ENCODE results near the gene CTSF.
A peak's percentile ranks its signal among the peaks of the same experiment; 100 is the strongest.
"Not testable (repeated sequence)": the region's sequence is repeated elsewhere in the genome, so short reads cannot be mapped to it uniquely, and the experiment has no call there.

Gene CTSF

GRCh38 chr11:66556086-66556485 lies 12.3 kb downstream of the CTSF start:
- no peak for DNase-seq

DNA sequence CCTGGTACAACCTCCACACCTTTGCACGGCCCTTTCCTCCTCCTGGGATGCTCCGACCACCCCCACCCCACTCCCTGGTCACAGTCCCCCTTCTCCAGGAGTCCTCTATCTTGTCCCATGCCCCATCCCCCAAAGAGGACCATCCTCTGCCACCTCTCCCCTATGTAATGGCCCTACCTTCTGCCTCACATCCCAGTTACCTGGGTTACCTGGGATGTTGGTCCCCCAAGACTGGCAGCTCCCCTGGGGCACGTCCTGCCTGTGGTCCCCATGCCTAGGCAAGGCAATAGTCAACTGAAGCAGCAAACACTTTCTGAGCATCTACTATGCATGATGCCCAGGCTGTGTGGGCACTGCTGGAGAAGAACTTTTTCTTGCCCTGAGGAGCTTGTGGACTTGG lies 13.0 kb downstream of the CTSF start:
- no peak for DNase-seq

GRCh38 chr11:66554602-66555001 lies 13.8 kb downstream of the CTSF start:
- no peak for DNase-seq

DNA sequence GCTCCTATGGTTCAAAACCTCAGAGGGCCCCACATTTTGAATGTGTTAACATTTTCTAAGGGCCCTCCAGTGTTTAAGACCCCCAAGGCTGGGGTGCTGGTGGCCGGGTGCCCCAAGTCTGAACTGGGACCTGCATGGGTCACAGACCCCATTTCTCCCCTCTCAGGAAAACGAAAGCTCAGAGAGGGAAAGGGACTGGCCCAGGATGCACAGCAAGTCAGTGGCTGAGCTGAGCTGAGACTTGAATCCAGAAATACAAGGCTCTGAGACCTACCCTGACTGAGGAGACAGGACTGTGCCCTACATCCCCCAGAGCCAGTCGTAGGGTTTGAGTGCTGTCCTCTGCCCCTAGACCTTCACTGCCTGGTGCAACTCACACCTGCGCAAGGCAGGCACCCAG lies 17.5 kb downstream of the CTSF start:
- DNase-seq: no peak

DNA sequence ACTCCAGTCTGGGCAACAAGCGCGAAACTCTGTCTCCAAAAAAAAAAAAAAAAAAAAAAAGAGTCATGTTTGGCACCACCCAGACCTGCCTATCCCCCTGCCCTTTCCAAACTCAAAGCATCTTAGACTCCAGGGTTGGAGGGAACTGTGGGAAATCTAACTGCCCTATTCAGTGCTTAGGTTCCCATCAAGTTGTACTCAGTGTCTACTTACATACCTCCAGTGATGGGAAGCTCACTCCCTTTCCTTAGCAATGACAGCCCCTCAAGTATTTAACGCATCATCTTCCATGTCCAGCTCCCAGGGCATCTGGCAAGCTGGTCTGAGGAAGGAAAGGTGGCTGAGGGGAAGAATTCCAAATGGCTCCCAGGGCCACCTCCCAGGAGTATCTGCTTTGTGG lies 18.7 kb downstream of the CTSF start:
- DNase-seq: no peak

- DNase-seq: no peak
These were observed 19.4 kb downstream of the CTSF start for GRCh38 chr11:66548774-66549630.

GRCh38 chr11:66548041-66548440 lies 20.4 kb downstream of the CTSF start:
- DNase-seq: no peak

DNA sequence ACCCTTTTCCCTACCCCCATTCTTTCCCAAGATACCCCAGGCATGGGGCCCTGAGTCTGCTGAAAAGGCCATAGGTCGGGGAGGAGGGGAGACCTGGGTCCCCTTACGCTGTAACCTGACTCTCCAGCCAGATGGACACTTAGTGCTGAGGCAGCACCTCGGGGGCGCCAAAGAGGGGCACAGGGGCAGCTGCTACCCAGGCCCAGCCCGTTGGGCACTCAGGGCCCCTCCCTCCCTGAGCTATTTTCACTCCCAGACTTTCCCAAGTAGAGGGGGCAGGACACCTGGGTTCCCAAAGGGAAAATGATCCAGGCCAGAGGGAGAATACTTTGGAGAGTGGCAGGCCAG lies 20.8 kb downstream of the CTSF start:
- DNase-seq: no peak

DNA sequence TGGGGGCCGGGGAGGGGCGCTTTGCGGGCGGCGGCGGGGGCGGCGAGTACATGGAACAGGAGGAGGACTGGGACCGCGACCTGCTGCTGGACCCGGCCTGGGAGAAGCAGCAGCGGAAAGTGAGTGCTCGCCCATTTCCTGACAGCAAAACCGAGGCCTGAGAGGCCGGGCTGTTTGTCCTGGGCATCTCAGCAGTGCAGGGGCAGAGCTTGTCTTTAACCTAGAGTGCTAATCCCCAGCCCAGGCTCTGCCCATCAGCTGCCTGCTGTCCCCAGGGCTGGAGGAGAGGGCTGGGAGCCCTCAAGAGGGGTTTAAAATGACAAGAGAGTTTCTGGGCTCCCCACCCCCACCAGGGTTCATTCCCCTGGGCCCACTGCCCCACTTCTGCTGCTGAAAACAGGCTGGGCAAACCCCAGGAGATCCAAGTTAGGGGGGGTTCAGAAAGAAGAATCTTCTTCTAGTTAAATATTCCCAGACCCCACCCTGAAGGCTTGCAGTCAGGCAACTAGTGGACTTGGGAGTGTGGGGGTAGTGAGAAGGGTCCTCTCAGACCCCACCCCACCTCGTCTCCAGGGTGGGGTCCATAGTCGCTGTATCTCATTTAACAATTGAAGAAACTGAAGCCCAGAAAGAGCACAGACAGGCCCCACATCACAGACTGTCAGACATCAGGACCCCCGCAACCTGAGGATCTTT lies 21.3 kb downstream of the CTSF start:
- DNase-seq: no peak

GRCh38 chr11:66546368-66546965 lies 21.9 kb downstream of the CTSF start, which contains the start of gene ACTN3:
ACTN3 (plus strand) TSS chr11:66546903; CDS start chr11:66546938, 35 bp downstream.
- DNase-seq: peak; percentile 17

DNA sequence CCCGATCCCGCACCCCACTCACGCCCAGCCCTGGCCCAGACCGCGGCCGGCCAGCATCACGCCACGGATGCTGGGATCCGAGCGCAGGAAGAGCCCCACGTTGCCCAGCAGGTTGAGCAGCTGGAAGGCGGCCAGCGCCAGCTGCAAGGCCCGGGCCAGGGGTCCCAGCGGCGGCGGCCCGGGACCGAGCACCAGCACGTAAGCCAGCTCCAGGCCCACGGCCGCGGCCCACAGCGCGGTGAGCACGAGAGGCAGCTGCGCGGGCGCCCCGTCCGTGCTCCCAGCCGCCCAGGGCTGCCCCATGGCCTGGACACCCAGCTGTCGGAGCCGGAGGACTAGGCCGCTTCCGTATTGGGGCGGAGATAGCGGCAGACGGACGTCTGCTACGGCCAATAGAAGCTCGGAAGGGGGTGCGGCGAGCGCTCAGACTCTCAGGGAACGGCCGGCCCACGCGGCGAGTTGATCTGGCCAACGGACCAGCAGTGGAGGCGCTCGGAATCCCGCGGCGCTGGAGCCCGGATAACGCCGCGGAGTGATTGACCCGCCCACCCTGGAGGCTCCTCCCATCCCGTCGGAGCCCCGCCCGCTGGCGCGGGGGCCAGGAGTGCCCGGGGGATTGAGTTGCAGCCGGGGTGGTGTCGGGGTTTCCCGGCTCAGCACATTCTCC lies 22.6 kb downstream of the CTSF start, which contains the start of gene ZDHHC24:
TSS of gene ZDHHC24 (minus strand) at position 348 of the 667 bp plus-strand sequence. CDS start at position 303, 45 bp downstream.
- DNase-seq: peak; percentile 92

- DNase-seq: not testable (repeated sequence)
These were observed 23.5 kb downstream of the CTSF start for GRCh38 chr11:66544952-66545351.

DNA sequence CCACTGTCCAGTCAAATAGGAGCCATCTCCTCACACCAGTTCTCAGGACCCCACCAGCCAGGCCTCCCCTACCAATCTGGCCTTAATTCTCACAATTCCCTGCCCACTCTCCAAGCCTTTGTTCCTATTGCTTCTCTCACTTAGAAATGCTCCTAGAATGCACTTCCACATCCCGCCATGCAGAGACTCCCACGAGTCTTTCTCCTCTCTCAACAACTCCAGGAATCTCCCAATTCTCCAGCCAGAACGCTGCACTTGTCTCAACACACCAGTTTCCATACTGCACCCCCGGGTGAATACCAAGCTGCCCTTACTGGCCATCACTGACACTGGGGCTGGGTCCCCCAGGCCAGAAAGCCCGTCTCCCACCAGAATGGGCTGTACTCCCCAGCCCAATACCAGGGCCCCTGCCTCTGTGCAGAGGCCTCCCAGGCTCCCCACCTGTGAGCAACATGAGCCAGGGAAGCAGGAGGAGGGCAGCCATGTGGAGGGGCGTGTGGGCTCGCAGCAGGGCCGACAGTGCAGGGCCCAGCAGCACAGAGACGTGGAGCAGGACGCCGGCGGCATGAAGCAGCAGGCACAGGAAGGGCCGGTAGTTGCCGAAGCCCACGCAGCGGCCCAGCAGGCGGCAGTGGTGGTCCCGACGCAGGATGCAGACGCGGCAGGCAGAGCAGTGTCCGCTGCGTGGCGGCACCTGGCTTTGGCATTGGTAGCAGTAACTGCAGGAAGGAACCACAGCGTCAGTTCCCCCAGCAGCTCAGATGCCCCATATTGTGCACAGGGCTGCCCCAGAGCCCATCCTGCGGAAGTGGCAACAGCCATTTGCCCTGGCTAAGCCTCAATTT lies 24.9 kb downstream of the CTSF start:
- DNase-seq: peak; percentile 80

GRCh38 chr11:66542362-66542761 lies 26.0 kb downstream of the CTSF start:
- no peak for DNase-seq

DNA sequence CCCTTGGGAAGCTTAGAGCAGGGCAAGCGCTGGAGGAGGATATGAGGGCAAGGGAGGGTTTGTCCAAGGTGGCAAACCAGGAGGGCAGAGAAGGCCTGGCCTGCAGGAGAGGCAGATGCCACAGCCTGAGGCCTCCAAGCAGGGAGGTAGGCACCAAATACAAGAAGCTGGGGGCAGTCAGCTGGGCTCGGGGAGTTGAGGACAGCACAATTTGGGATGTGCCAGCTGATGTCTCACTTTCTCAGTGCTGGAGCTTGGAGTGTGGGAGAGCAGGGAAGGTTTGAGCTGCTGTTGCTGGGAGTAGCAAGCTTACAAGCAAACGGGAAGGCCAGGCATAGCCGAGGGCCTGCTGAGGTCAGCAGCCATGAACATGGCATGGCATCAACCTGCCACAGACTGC lies 26.5 kb downstream of the CTSF start:
- no peak for DNase-seq

- DNase-seq: not testable (repeated sequence)
These were observed 27.8 kb downstream of the CTSF start for GRCh38 chr11:66540598-66540997.

- no peak for DNase-seq
These were observed 28.6 kb downstream of the CTSF start for GRCh38 chr11:66539870-66540213.

- DNase-seq: no peak
These were observed 29.1 kb downstream of the CTSF start for GRCh38 chr11:66539170-66539869.

- no peak for DNase-seq
These were observed 35.6 kb downstream of the CTSF start for GRCh38 chr11:66532784-66533183.

GRCh38 chr11:66531841-66532240 lies 36.6 kb downstream of the CTSF start:
- no peak for DNase-seq

DNA sequence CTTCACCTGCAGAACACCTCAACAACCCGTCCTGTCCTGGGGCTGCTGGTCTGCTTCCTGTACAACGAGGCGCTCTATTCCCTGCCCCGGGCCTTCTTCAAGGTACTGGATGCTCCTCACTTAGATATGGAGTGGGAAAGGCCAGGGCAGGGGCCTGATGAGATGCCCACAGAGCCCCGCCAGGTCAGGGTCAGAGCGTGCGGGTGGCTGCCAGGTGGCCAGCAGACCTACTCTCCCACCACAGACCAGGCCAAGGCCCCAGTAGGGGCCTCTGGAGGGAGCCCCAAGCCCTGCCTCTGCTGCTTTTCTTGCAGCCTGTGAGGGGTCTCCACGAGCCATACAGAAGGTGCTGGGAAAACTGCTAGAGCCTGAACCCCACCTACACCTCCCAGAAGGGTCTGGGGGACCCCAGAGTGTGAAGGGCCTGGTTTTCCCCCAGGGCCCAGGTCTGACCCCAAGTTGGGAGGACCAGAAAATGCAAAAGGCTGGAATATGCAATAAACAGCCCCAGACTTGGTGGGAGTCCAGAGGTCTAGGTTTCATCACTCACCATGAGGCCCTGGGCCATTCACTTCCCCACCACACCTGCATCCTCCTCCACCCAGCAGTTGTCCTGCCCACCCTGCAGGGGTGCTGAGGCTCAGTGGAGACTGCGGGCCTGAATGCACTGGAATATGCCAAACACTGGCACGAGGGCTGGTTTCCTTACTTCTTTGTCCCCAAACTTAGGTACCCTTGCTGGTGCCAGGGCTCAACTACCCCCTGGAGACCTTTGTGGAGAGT lies 37.3 kb downstream of the CTSF start:
- no peak for DNase-seq

All from CD4-positive, alpha-beta T cell treated with Interleukin-10 for 1 hour (primary cell).